Activated CD4-positive, alpha-beta T cell treated with anti-CD3 and anti-CD28 coated beads for 24 hours (primary cell): ENCODE results near the gene SAA4.
"Not testable (repeated sequence)": the region's sequence is repeated elsewhere in the genome, so short reads cannot be mapped to it uniquely, and the experiment has no call there.

Experiments used
- DNase-seq, 2 donors: peaks; one replicate each; pipeline ENCODE4 v3.0.0-alpha.2; 2020; ENCODE audit warnings: low read depth in 2 of 2

Gene SAA4

DNA sequence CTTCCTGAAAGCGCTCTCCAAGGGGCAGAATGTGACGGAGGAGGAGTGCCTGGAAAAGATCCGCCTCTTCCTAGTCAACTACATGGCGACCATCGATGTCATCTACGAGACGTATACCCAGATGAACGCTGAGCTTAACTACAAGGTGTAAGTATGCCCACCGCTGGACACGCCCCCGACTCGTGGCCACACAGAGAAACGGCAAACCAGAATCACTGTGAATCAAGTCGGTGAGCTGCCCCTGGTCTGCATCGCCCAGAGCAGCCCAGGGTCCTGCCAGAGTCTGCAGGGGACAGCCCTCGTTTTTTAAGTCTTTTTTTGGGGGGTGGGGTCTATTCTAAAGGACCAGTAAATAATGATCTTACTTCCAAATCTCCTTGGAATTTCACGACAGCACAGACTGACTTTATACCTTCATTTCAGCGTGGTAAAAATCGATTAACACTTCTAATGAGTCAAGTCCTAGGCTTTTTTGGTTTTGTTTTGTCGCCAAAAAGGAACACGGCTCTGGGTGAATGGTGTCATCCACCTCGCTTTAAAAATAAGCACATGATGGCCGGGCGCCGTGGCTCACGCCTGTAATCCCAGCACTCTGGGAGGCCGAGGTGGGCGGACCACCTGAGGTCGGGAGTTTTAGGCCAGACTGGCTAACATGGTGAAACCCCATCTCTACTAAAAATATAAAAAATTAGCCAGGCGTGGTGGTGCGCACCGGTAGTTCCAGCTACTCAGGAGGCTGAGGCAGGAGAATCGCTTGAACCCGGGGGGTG lies 46.9 kb downstream of the SAA4 start:
- DNase-seq = not testable (repeated sequence)

DNA sequence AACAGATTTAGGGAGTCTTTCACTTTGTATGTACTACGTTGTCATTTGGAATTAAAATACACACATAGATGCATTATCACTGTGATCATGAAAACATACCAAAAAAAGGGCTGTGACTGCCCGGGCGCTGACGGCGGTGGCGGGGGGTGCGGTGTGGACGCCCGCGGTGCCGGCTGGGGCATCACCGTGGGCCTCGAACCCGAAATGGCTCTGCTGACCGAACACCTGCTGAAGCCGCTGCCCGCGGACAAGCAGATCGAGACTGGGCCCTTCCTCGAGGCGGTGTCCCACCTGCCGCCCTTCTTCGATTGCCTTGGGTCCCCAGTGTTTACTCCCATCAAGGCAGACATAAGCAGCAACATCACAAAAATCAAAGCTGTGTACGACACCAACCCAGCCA lies 47.8 kb downstream of the SAA4 start:
- no peak for DNase-seq
